IPS-20b (cell line): ENCODE data around the gene CTBP2.

Experiments used
- H3K27ac ChIP-seq: one replicate; pipeline ENCODE4 v1.5.1; 2013; ENCODE audit warnings: low read length
- H3K27me3 ChIP-seq: 2 replicates; pipeline ENCODE4 v1.6.1; 2013; ENCODE audit warnings: mild to moderate bottlenecking, low read length, inconsistent platforms; ENCODE audit not compliant: insufficient read depth
- H3K36me3 ChIP-seq: 2 replicates; pipeline ENCODE4 v1.6.1; 2013; ENCODE audit warnings: low read depth, mild to moderate bottlenecking, inconsistent platforms, low read length, moderate library complexity; ENCODE audit not compliant: insufficient read depth
- H3K4me1 ChIP-seq: 2 replicates; pipeline ENCODE4 v1.6.1; 2013; ENCODE audit warnings: mild to moderate bottlenecking, control low read depth, inconsistent platforms, low read length, moderate library complexity; ENCODE audit not compliant: insufficient read depth
- H3K4me3 ChIP-seq: 2 replicates; pipeline ENCODE4 v1.5.1; 2013; ENCODE audit warnings: mild to moderate bottlenecking, low read length, inconsistent platforms
- H3K9ac ChIP-seq: 2 replicates; pipeline ENCODE4 v1.6.1; 2013; ENCODE audit warnings: low read depth, mild to moderate bottlenecking, inconsistent platforms, low read length, moderate library complexity
- H3K9me3 ChIP-seq: 2 replicates; pipeline ENCODE4 v1.6.1; 2013; ENCODE audit warnings: mild to moderate bottlenecking, low read depth, low read length, inconsistent platforms; ENCODE audit not compliant: insufficient read depth

Gene CTBP2

DNA sequence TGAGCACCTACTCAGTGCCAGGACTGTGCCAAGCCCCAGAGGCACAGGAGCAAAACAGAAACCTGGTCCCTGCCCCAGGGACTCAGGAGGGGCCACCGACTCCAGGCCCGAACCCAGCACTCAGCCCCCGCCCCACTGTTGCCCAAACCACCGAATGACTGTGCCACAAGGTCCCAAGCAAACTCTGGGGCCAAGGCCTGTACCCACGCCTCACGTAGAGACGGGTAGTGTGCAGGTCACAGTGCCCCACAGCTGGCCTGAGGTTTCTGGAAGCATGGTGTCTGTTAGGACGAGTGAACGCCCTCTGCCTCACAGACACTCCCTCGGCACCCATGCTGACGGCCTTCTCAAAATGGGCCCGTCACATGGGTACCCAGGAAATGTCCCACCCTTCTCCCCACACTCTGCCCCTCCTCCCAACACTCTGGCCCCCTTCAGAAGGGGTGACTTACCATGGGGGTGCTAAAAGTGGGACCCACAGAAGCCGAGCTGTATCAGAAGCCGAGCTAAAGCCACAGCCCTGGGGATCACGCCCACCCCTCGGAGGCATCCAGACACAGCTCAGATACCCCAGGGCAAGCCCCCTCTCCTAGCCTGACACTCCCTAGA, 44.2 kb downstream of the CTBP2 start:
- H3K4me1 ChIP-seq: peaks cover 22% of the 10 kb centered on the region
- H3K9ac ChIP-seq: no peak overlapping the region

DNA sequence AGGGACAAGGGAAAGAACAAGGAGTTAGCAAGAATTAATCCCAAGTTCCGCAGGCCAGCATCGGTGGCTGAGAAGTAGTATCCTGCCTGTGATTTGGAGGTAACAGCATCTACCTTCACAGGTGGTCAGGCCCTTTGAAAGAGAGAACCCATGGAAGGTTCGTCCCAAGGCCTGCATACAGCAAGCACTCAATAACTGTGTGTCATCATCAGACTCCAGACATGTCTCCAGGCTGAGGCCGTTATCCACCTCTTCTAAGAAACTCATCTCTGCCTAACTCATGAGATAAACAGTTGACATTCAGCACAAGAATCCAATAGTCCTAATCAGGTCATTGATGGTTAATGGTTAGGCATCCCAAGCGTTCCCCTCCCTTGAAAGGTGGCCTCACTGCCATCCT, 45.0 kb downstream of the CTBP2 start:
- Histone ChIP-seq H3K4me1 (peaks cover 22% of the 10 kb centered on the region; the same call in 1 of the 2 replicates), H3K27ac (no peak overlapping the region), H3K9ac (no peak overlapping the region), H3K4me3 (no peak overlapping the region), H3K36me3 (peaks cover 68% of the 10 kb centered on the region), H3K9me3 (no peaks in the 10 kb centered on the region), H3K27me3 (no peaks in the 10 kb centered on the region)

More for the DNA sequence above, 44.2 kb downstream of the CTBP2 start:
- Histone ChIP-seq H3K36me3 (peaks cover 68% of the 10 kb centered on the region), H3K4me3 (no peak overlapping the region), H3K27me3 (no peaks in the 10 kb centered on the region), H3K9me3 (no peaks in the 10 kb centered on the region), H3K27ac (no peak overlapping the region)

DNA sequence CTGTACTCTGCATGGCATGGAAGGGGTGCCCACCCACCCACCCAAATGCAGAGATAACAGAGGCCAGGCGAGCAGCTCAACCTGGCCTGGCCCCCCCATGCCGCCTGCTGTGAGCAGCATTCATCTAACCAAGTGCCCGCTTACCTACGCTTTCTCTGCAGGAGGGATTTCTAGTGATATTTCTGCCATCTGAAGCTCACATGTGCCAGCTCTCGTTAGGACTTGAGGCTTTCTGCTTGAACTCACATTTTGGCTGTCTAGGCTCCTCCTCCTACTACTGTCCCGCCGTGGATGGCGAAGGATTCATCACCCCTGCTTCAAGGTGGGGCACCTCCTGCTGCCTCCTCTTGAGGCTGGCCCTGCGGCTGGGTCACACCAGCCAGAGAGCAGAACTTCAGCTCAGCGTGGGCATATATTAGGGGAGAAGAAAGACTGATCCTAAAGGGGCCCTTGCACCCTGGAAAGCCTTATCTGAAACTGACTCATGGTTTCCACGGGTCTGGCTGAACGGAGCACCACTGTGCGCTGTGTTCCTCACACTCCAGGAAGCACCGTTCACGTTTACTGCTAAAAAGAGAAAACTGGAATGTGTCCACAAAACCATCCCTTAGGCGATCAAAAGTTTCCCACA, 45.5 kb downstream of the CTBP2 start:
- Histone ChIP-seq H3K27me3 (no peaks in the 10 kb centered on the region), H3K36me3 (peaks cover 69% of the 10 kb centered on the region)

DNA sequence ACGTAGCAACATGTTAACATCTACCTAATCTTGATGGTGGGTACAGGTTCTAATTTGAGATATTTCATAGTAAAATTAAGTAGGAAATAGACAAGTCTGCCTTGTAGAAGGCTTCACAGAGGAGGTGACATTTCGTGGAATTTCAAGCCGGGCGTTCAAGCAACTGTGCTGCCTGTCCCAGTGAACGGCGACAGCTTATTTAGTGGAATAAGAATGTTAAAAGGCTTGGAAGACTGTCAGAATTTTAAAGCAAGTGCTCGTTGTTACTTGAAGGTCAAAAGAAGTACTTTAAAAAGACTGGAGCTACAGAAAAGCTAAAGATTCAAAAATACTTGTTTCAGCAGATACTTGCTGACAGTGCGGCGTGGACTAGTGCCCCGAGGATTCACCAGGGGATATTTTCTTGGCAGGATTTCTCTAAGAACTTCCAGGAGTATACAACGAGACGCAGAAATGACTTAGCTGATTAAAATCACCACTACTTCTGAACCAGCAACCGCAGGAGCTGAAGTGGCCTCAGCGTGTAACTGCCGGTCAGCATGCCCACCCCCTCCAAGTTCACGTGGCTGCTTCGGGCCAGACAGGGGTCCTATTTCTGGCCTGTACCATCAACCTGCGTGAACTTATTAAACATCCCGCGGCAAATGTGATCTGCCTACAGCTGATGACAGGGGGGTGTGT, 46.5 kb downstream of the CTBP2 start:
- peaks cover 15% of the 10 kb centered on the region; the same call in 1 of the 2 replicates for H3K4me1 ChIP-seq
- peaks cover 69% of the 10 kb centered on the region for H3K36me3 ChIP-seq
- no peaks in the 10 kb centered on the region for H3K9me3 ChIP-seq
- no peak overlapping the region for H3K9ac ChIP-seq
- H3K27ac ChIP-seq: no peak overlapping the region
- H3K4me3 ChIP-seq: no peak overlapping the region
- H3K27me3 ChIP-seq: no peaks in the 10 kb centered on the region

More for the DNA sequence above, 45.5 kb downstream of the CTBP2 start:
- Histone ChIP-seq H3K9me3 (no peaks in the 10 kb centered on the region), H3K4me1 (peaks cover 20% of the 10 kb centered on the region; the same call in 1 of the 2 replicates), H3K27ac (no peak overlapping the region), H3K9ac (no peak overlapping the region), H3K4me3 (no peak overlapping the region)

DNA sequence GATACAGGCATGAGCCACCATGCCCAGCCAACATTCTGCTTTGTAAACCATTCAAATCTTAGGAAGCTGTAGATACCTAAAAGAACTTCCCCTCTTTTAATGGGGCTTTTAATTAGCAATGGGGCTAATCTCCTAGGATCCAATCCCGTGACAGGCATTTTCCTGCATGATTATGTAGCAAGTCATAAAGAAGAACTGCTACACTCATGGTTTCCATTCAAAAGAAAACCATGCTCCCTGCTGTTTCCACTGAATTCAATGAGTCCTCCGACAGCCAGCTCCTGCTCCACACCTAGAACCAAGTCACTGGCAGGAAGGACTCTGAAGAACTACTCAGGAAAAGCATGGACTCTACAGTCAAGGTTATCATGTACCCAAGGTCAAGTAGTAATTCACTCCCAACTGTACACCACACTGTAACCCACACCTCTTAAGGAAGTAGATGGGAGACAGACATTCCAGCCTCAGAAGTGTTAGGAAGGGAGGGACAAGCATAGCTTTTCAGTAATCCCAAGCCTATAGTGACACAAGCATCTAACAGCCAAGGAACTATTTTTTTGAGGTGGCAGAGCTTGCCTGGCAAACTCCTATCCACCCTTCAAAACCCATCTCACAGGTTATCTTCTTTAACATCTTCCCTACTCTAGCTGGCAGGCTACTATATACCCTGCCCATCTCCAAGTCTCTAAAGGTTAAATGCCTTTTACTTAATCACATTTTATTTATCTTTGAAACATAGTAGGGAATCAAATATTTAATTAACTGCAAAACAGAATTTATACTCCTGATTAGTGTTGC, 47.5 kb downstream of the CTBP2 start:
- H3K36me3 ChIP-seq: peaks cover 71% of the 10 kb centered on the region
- no peaks in the 10 kb centered on the region for H3K27me3 ChIP-seq
- H3K9ac ChIP-seq: no peak overlapping the region
- peaks cover 15% of the 10 kb centered on the region; the same call in 1 of the 2 replicates for H3K4me1 ChIP-seq
- no peak overlapping the region for H3K4me3 ChIP-seq
- H3K27ac ChIP-seq: no peak overlapping the region
- no peaks in the 10 kb centered on the region for H3K9me3 ChIP-seq

DNA sequence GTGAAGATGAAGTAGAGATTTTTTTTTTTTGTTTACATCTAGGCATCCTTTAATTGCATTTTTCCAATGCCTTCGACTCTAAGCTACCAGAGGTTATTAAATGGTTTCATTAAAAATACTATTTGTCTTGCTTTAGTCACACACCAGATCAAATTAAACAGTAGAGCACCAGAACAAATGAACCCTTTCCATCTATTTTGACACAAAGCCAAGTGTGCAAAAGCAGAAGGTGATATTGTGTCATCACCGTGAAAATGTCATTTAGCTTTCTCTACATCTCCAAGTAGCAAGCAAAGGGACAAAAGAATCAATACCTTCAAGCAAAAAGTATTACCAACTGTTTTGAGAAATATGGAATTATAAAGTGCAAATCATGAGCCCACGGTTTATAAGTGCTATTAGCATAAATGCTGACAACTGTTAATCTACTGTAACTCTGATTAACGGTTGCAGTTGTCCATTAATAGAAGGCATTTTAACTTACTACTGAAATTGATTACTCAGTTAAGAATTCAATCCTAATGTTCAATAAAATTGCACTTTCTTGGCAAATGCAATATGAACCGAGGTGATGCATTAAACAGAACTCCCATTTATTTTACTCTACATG, 49.1 kb downstream of the CTBP2 start:
- peaks cover 15% of the 10 kb centered on the region; the same call in 1 of the 2 replicates for H3K4me1 ChIP-seq
- H3K36me3 ChIP-seq: peaks cover 78% of the 10 kb centered on the region

DNA sequence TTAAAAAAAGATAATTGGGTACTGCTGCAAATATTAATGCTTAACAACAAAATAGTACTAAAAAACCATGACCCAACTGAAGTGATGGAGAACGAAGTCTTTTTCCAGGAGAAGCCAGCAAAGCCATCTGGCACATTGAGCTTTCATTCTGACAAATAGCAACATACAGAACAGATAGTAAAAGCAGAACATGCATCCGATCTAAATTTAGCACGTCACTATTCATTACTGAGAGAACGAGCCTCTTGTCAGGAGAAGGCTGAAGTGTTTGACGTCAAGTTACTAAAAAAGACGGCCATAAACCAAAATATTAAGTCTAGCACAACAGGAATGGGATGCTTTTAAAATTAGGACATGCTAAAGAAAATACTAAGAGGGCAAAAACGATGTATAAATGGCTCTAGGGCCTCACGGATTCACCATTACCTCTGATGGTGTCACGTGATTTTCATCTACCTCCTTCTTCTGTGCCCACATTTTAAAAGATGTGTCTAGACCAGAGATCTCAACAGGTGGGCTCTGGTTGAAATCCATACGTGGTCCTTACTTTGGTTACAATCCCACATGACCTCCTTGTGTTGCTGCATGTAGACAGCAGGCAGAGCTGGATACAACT, 52.3 kb downstream of the CTBP2 start:
- no peak overlapping the region for H3K4me3 ChIP-seq
- peaks cover 90% of the 10 kb centered on the region for H3K36me3 ChIP-seq
- H3K27ac ChIP-seq: no peak overlapping the region
- H3K9ac ChIP-seq: no peak overlapping the region
- H3K27me3 ChIP-seq: no peaks in the 10 kb centered on the region
- H3K9me3 ChIP-seq: no peaks in the 10 kb centered on the region
- peaks cover 19% of the 10 kb centered on the region for H3K4me1 ChIP-seq

More for the DNA sequence above, 49.1 kb downstream of the CTBP2 start:
- no peak overlapping the region for H3K9ac ChIP-seq
- no peak overlapping the region for H3K4me3 ChIP-seq
- H3K27me3 ChIP-seq: no peaks in the 10 kb centered on the region
- no peaks in the 10 kb centered on the region for H3K9me3 ChIP-seq
- no peak overlapping the region for H3K27ac ChIP-seq

DNA sequence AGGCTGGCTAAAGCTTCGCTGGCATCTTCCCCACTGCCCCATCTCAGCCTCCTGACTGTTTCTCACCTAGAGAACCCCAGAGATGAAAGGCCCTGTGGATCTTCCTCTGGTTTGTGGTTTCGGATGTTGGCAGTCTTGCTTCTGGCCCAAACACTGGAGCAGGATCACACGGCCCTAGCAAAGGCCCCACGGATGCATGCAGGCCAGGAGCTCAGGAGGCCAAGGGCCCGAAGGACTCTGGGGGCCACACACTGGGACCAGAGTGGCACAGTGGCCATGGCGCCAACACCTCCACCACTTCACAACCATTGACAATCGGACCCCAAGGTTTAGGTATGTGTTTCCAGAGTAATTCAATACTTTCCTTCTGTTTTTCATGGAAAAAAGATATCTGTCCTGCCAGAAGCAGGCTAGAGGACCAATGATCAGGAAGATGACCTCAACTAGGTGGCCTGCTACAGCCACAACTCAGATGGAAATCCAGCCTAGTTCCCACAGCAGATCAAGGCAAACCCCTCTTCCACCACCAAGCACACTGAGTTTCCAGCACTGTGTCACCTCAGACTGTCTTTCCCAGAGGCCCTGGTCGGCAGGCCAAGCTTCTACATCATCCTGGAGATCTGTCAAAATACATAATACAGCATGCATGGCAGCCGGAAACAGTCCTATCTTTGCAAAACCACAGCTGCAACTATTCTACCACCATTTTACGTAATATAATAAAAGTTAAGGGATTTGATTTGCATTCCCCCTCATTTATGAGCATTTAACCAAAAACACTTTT, 53.0 kb downstream of the CTBP2 start:
- Histone ChIP-seq H3K36me3 (peaks cover 90% of the 10 kb centered on the region), H3K4me1 (peaks cover 24% of the 10 kb centered on the region)

DNA sequence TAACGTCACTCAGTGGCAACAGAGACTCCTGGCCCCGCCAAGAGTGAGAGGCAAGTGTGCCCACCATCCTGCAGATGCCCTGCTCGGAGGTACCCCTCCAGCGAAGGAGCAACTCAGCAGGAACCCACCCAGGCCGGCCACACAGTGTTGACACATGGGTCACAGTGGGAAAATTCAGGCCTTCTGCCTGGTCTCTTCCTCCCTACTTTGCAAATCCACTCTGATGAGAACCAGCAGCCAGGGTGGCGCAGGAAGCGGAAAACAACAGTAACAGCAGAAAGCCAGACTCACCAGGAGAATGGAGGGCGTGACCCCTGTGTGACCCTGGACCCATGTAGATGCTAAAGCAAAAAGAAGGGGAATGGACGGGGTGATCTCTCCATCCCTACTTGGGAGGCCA, 53.8 kb downstream of the CTBP2 start:
- peaks cover 31% of the 10 kb centered on the region for H3K4me1 ChIP-seq
- H3K27me3 ChIP-seq: no peaks in the 10 kb centered on the region
- H3K9me3 ChIP-seq: no peaks in the 10 kb centered on the region
- H3K27ac ChIP-seq: no peak overlapping the region
- H3K36me3 ChIP-seq: peaks cover 95% of the 10 kb centered on the region
- no peak overlapping the region for H3K4me3 ChIP-seq
- H3K9ac ChIP-seq: no peak overlapping the region

More for the DNA sequence above, 53.0 kb downstream of the CTBP2 start:
- no peak overlapping the region for H3K27ac ChIP-seq
- no peak overlapping the region for H3K4me3 ChIP-seq
- H3K9me3 ChIP-seq: no peaks in the 10 kb centered on the region
- no peak overlapping the region for H3K9ac ChIP-seq
- no peaks in the 10 kb centered on the region for H3K27me3 ChIP-seq

DNA sequence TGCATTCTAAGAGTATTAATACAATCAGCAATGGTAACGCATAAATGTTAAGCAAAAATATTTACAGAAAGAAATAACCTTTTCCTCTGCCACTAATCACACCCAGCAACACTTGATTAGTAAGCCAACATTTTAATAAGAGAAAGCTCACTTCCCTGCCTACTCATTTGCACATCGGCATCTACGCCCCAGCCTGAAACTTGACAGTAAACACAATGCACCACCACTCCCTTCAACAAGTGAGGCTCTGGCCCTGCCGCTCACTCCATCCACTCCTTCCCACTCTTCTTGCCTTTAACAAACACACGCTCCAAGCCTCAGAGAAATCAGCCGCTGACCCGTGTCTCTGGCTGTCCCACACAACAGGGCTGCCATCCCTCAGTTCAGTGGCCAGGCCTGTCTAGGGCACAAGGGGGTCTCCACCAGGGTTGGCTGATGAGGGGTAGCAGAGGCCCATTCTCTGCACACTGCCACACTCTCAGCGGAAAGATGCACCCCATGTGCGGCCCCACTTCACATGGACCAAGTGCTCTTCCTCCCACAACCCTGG, 54.6 kb downstream of the CTBP2 start:
- Histone ChIP-seq H3K9me3 (no peaks in the 10 kb centered on the region), H3K4me3 (no peak overlapping the region), H3K36me3 (peaks cover 94% of the 10 kb centered on the region), H3K4me1 (peaks cover 39% of the 10 kb centered on the region), H3K9ac (no peak overlapping the region), H3K27me3 (no peaks in the 10 kb centered on the region), H3K27ac (no peak overlapping the region)
